Astrocyte (in vitro differentiated cells and primary cell): ENCODE measurements around the gene ALPI. TPM values are rescaled to one million over a fixed set of nuclear protein-coding genes. Genes with fewer than 3 reads are reported as not detected.
"Not testable (repeated sequence)": the region's sequence is repeated elsewhere in the genome, so short reads cannot be mapped to it uniquely, and the experiment has no call there.

Source experiments
- DNase-seq: peaks from one replicate; pipeline ENCODE4 v3.0.0-alpha.2; 2010; ENCODE audit warnings: low read depth
- FAIRE-seq: peaks from 2 replicates; lab custom pipeline; 2011; peaks lifted over from hg19 to GRCh38; lab: Jason Lieb, UNC
- H2AFZ ChIP-seq: 2 replicates; pipeline ENCODE4 v1.6.0; 2012; ENCODE audit warnings: low read depth, low read length, inconsistent platforms
- H3K27ac ChIP-seq: 2 replicates; pipeline ENCODE4 v1.5.1; 2011; ENCODE audit warnings: low read depth, low read length, inconsistent platforms
- H3K27me3 ChIP-seq: 2 replicates; pipeline ENCODE4 v1.6.0; 2011; ENCODE audit warnings: low read length, inconsistent platforms; ENCODE audit not compliant: insufficient read depth
- H3K36me3 ChIP-seq: 2 replicates; pipeline ENCODE4 v1.5.1; 2011; ENCODE audit warnings: low read length, inconsistent platforms; ENCODE audit not compliant: insufficient read depth
- H3K4me1 ChIP-seq: 2 replicates; pipeline ENCODE4 v1.5.1; 2011; ENCODE audit warnings: low read length, inconsistent platforms; ENCODE audit not compliant: insufficient read depth
- H3K4me2 ChIP-seq: 2 replicates; pipeline ENCODE4 v1.6.0; 2012; ENCODE audit warnings: low read length, inconsistent platforms
- H3K4me3 ChIP-seq: 2 replicates; pipeline ENCODE4 v1.5.1; 2011; ENCODE audit warnings: low read depth, mild to moderate bottlenecking, low read length, inconsistent platforms; ENCODE audit not compliant: insufficient read depth
- H3K79me2 ChIP-seq: 2 replicates; pipeline ENCODE4 v1.6.0; 2012; ENCODE audit warnings: mild to moderate bottlenecking, low read length, inconsistent platforms; ENCODE audit not compliant: insufficient read depth
- H3K9ac ChIP-seq: 2 replicates; pipeline ENCODE4 v1.6.0; 2012; ENCODE audit warnings: mild to moderate bottlenecking, low read length, inconsistent platforms
- H3K9me3 ChIP-seq: 2 replicates; pipeline ENCODE4 v1.5.1; 2012; ENCODE audit warnings: low read depth, mild to moderate bottlenecking, low read length, inconsistent platforms; ENCODE audit not compliant: insufficient read depth
- H4K20me1 ChIP-seq: 2 replicates; pipeline ENCODE4 v1.6.0; 2012; ENCODE audit warnings: low read length, inconsistent platforms; ENCODE audit not compliant: insufficient read depth
- H3K27ac Mint-ChIP-seq: one replicate; pipeline ENCODE4 v1.8.0; 2021; ENCODE audit warnings: mild to moderate bottlenecking, mixed read lengths; ENCODE audit not compliant: unreplicated experiment
- H3K27me3 Mint-ChIP-seq: one replicate; pipeline ENCODE4 v1.8.0; 2021; ENCODE audit warnings: low read depth, mixed read lengths; ENCODE audit not compliant: unreplicated experiment
- H3K36me3 Mint-ChIP-seq: one replicate; pipeline ENCODE4 v1.8.0; 2021; ENCODE audit warnings: low read depth, mixed read lengths; ENCODE audit not compliant: unreplicated experiment
- H3K4me1 Mint-ChIP-seq: one replicate; pipeline ENCODE4 v1.8.0; 2021; ENCODE audit warnings: low read depth, mixed read lengths; ENCODE audit not compliant: unreplicated experiment
- H3K4me3 Mint-ChIP-seq: one replicate; pipeline ENCODE4 v1.8.0; 2021; ENCODE audit warnings: mild to moderate bottlenecking, moderate library complexity, mixed read lengths; ENCODE audit not compliant: unreplicated experiment
- H3K9me3 Mint-ChIP-seq: one replicate; pipeline ENCODE4 v1.8.0; 2021; ENCODE audit warnings: mild to moderate bottlenecking, mixed read lengths; ENCODE audit not compliant: unreplicated experiment
- CTCF ChIP-seq: IDR thresholded peaks from 2 replicates; pipeline ENCODE4 v1.5.1; 2011; ENCODE audit warnings: low read depth, mild to moderate bottlenecking, inconsistent platforms, low read length, moderate library complexity; ENCODE audit not compliant: insufficient read depth
- EZH2 ChIP-seq: IDR thresholded peaks from 2 replicates; pipeline ENCODE4 v1.6.1; 2012; ENCODE audit warnings: mild to moderate bottlenecking, low read length, inconsistent platforms; ENCODE audit not compliant: insufficient read depth
- total RNA-seq: library from RNA; stranded (reverse); gene quantifications from 2 replicates; pipeline ENCODE4 v1.2.1, GENCODE V29; 2021

The ALPI gene
- total RNA-seq, 1 donor from 2014 or later = not detected

DNA sequence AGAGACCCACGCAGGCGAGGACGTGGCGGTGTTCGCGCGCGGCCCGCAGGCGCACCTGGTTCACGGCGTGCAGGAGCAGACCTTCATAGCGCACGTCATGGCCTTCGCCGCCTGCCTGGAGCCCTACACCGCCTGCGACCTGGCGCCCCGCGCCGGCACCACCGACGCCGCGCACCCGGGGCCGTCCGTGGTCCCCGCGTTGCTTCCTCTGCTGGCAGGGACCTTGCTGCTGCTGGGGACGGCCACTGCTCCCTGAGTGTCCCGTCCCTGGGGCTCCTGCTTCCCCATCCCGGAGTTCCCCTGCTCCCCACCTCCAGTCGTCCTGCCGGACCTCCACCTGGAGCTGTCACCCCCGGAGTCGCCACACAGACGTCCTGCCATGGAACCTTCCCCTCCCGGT, 46.3 kb upstream of the ALPI start:
- H3K4me2 ChIP-seq, H3K9me3 ChIP-seq, FAIRE-seq, H3K27ac Mint-ChIP-seq, H3K4me3 Mint-ChIP-seq, H3K4me1 ChIP-seq, H3K79me2 ChIP-seq, H2AFZ ChIP-seq, H3K9me3 Mint-ChIP-seq, H4K20me1 ChIP-seq, H3K9ac ChIP-seq, H3K27ac ChIP-seq, H3K4me3 ChIP-seq, H3K4me1 Mint-ChIP-seq, H3K36me3 Mint-ChIP-seq, DNase-seq, H3K36me3 ChIP-seq: not testable (repeated sequence)
- H3K27me3 Mint-ChIP-seq = peaks cover 42% of the 10 kb centered on the region
- H3K27me3 ChIP-seq = peaks cover 23% of the 10 kb centered on the region

- H3K4me1 Mint-ChIP-seq = peaks cover 4% of the 10 kb centered on the region
- no peak overlapping the region for H3K4me3 Mint-ChIP-seq
- DNase-seq = no peak
- Histone ChIP-seq H3K9ac (no peak overlapping the region), H2AFZ (no peak overlapping the region), H3K4me2 (no peak overlapping the region), H3K27ac (no peak overlapping the region), H3K36me3 (no peaks in the 10 kb centered on the region), H3K27me3 (peaks cover 27% of the 10 kb centered on the region), H3K4me1 (no peaks in the 10 kb centered on the region), H4K20me1 (no peaks in the 10 kb centered on the region), H3K79me2 (no peaks in the 10 kb centered on the region), H3K9me3 (no peaks in the 10 kb centered on the region), H3K4me3 (no peak overlapping the region)
- peaks cover 45% of the 10 kb centered on the region for H3K27me3 Mint-ChIP-seq
- no peak overlapping the region for H3K27ac Mint-ChIP-seq
- no peaks in the 10 kb centered on the region for H3K9me3 Mint-ChIP-seq
- TF ChIP-seq EZH2 (no peak), CTCF (no peak)
- FAIRE-seq = no peak
- no peaks in the 10 kb centered on the region for H3K36me3 Mint-ChIP-seq
Observed at GRCh38 chr2:232410238-232410900, 45.6 kb upstream of the ALPI start.

GRCh38 chr2:232411901-232412629, 43.9 kb upstream of the ALPI start:
- peaks cover 54% of the 10 kb centered on the region for H3K27me3 Mint-ChIP-seq

More at GRCh38 chr2:232411901-232412629, 43.9 kb upstream of the ALPI start:
- Histone ChIP-seq H3K4me3 (no peak overlapping the region), H3K9ac (no peak overlapping the region), H3K36me3 (no peaks in the 10 kb centered on the region), H3K27me3 (peaks cover 32% of the 10 kb centered on the region), H3K9me3 (no peaks in the 10 kb centered on the region), H3K4me2 (no peak overlapping the region), H3K4me1 (no peaks in the 10 kb centered on the region), H3K27ac (no peak overlapping the region), H2AFZ (no peak overlapping the region), H4K20me1 (no peaks in the 10 kb centered on the region), H3K79me2 (no peaks in the 10 kb centered on the region)
- Mint-ChIP-seq H3K27ac (no peak overlapping the region), H3K4me3 (no peak overlapping the region), H3K9me3 (no peaks in the 10 kb centered on the region), H3K36me3 (no peaks in the 10 kb centered on the region), H3K4me1 (peaks cover 4% of the 10 kb centered on the region)
- no peak for DNase-seq
- TF ChIP-seq EZH2 (no peak), CTCF (no peak)
- FAIRE-seq = no peak
